WERI-Rb-1 (cell line): Measurements from ENCODE around the gene ITGA8.

Source experiments
- DNase-seq: peaks from one replicate; pipeline ENCODE4 v3.0.0-alpha.2; 2020
- H3K27ac ChIP-seq: fragments of 250-450 bp; sonication (Bioruptor Pico); 2 replicates; pipeline ENCODE4 v1.5.1; 2020; ENCODE audit warnings: mild to moderate bottlenecking, moderate library complexity
- H3K27me3 ChIP-seq: fragments of 250-450 bp; sonication (Bioruptor Pico); 2 replicates; pipeline ENCODE4 v1.5.1; 2021; ENCODE audit warnings: mild to moderate bottlenecking, low read depth, moderate library complexity; ENCODE audit not compliant: insufficient read depth, severe bottlenecking
- H3K36me3 ChIP-seq: fragments of 250-450 bp; sonication (Bioruptor Pico); 2 replicates; pipeline ENCODE4 v1.5.1; 2020; ENCODE audit warnings: mild to moderate bottlenecking, moderate library complexity
- H3K4me3 ChIP-seq: 2 replicates; pipeline ENCODE4 v1.5.1; 2011; ENCODE audit warnings: low read depth, mild to moderate bottlenecking, control low read depth, low read length
- H3K9me3 ChIP-seq: fragments of 250-450 bp; sonication (Bioruptor Pico); 2 replicates; pipeline ENCODE4 v1.5.1; 2021; ENCODE audit warnings: mild to moderate bottlenecking, moderate library complexity; ENCODE audit not compliant: severe bottlenecking
- CTCF ChIP-seq: IDR thresholded peaks from 2 replicates; pipeline ENCODE4 v1.5.1; 2011; ENCODE audit warnings: low read depth, mild to moderate bottlenecking, control low read depth, inconsistent platforms, low read length

ITGA8 gene

GRCh38 chr10:15630353-15630752 is 89.4 kb downstream of the ITGA8 start:
- H3K27me3 ChIP-seq = no peaks in the 10 kb centered on the region

GRCh38 chr10:15627617-15628196 is 92.0 kb downstream of the ITGA8 start:
- Histone ChIP-seq H3K4me3 (no peak overlapping the region), H3K9me3 (no peaks in the 10 kb centered on the region), H3K27me3 (no peaks in the 10 kb centered on the region), H3K36me3 (no peaks in the 10 kb centered on the region), H3K27ac (no peak overlapping the region)
- DNase-seq = no peak
- TF ChIP-seq CTCF = no peak

More at GRCh38 chr10:15630353-15630752, 89.4 kb downstream of the ITGA8 start:
- Histone ChIP-seq H3K27ac (no peak overlapping the region), H3K4me3 (no peak overlapping the region), H3K36me3 (no peaks in the 10 kb centered on the region), H3K9me3 (no peaks in the 10 kb centered on the region)
- no peak for DNase-seq
- TF ChIP-seq CTCF = no peak

- no peak for DNase-seq
- H3K4me3 ChIP-seq = no peak overlapping the region
- no peaks in the 10 kb centered on the region for H3K36me3 ChIP-seq
- H3K9me3 ChIP-seq = no peaks in the 10 kb centered on the region
- H3K27ac ChIP-seq = no peak overlapping the region
- no peaks in the 10 kb centered on the region for H3K27me3 ChIP-seq
- TF ChIP-seq CTCF = no peak
Measured at GRCh38 chr10:15626937-15627336, 92.8 kb downstream of the ITGA8 start.

- no peak for TF ChIP-seq CTCF
- Histone ChIP-seq H3K27ac (no peak overlapping the region), H3K36me3 (no peaks in the 10 kb centered on the region), H3K9me3 (no peaks in the 10 kb centered on the region), H3K27me3 (no peaks in the 10 kb centered on the region), H3K4me3 (no peak overlapping the region)
- no peak for DNase-seq
Measured at GRCh38 chr10:15625261-15625660, 94.5 kb downstream of the ITGA8 start.

- H3K4me3 ChIP-seq = no peak overlapping the region
- H3K27me3 ChIP-seq = no peaks in the 10 kb centered on the region
- no peaks in the 10 kb centered on the region for H3K9me3 ChIP-seq
- H3K36me3 ChIP-seq = no peaks in the 10 kb centered on the region
- no peak overlapping the region for H3K27ac ChIP-seq
- no peak for DNase-seq
- no peak for TF ChIP-seq CTCF
Measured at GRCh38 chr10:15624401-15625196, 95.1 kb downstream of the ITGA8 start.
